Activated T-helper 9 cell treated with anti-CD3 and anti-CD28 coated beads, Interleukin-2, amount 50 U/mL, for 16 hours (primary cell): Measurements from ENCODE around the gene DDX41.

Source experiments
- DNase-seq: peaks from one replicate; pipeline ENCODE4 v3.0.0-alpha.2; 2020; ENCODE audit warnings: low read depth

The DDX41 gene

DNA sequence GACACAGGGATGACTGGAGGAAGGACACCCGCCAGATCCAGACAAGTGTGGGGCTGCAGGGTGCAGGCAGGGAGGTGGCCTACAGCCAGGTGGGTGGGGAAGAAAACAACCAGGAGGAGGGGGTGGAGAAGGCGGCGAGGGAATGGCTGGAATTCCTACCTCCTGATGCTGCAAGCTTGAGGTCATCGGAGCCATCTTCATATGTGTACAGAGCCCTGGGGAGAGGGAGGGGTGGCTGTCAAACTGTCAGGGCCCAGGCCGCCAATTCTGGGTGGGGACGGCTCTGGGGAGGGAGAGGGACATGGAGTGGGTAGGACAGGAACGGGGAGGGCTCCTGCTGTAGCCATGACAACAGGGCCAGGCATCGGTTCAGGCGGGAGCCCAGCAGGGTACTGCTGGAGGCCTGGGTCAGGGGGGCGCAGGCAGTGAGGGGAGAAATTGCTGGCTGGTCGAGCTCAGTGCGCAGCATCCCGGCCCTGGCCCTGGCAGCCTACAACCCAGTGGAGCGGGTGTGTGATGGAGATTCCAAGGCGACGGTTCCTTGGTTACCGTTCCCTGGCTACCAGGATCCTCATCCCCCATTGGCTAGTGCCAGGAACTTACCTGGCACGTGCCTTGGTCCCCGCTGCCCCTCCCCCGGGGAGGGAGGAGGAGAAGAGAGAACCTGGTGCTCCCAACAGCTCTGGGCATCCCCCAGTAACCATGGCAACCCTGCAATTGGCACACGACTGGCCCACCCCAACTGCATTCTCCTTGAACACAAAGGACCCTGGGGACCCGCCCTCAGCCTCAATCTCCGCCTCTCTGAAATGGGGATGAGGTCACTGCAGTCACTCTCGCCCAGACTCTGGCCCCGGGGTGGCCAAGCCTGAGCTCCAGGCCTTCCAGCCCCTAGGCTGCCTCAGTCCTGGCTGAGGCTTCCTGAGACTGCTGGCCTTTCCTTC, 47.8 kb downstream of the DDX41 start:
- DNase-seq: no peak

DNA sequence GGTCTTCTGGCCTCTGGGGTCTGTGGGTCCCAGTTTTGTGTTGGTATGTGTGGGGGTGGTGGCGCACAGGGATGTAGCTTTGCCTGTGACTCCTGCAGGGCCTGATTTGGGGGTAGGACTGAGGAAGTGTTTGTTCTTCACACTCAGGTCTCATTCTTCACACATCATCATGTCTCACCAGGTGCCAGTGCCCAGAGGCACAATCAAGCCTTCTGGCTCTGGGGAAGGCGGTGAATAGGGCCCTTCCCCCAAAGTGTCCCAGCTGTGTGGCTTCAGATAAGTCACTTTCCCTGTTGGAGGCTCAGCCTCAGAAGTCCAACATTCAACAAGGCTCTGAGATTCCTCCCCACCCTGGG, 48.5 kb downstream of the DDX41 start:
- DNase-seq: no peak

DNA sequence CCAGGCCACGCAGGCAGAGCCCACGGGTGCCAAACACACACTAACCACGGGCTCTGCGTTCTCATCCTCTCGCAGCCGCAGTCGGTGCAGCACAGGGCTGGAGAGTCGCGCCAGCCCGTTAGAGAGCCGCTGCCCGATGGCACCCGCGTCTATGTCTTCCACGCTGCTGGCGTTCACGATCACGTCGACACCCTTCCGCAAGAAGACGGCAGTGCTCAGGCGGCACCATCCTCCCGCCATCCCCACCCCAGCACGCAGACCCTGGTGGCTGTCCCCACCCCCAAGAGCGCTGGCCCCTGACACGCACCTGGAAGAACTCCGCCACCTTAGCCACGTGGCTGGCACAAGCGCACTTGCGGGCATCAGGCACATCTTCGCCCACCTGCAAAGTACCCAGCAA, 49.3 kb downstream of the DDX41 start:
- no peak for DNase-seq

DNA sequence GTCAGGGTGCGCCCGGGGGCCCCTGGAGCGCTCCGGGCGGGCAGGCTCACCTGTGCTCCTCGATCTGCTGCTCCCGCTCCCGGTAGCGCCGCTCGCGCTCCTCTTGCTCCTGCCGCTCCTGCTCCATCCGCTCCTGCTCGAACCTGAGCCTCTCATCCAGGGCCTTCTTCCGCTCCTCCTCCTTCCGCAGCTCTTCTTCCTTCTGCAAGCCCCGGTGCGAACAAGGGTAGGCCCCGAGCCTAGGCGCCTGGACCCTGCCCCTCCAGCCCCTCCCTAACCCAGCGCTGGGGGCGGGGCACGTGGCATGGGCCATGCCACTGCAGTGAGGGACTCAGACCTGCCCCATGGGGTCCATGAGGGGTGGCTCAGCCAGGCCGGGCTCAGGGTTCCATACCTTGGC, 49.9 kb downstream of the DDX41 start:
- DNase-seq: no peak

DNA sequence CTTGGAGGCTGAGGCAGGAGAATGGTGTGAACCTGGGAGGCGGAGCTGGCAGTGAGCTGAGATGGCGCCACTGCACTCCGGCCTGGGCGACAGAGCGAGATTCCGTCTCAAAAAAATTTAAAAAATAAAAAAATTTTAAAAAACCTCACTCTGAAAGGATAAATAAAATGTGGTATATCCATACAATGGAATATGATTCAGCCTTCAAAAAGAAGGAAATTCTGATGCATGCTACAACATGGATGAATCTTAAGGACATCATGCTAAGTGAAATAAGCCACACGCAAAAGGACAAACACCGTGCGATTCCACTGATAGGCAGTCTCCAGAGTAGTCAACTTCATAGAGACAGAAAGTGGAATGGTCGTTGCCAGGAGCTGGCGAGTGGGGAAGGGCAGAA, 51.7 kb downstream of the DDX41 start:
- DNase-seq: no peak

DNA sequence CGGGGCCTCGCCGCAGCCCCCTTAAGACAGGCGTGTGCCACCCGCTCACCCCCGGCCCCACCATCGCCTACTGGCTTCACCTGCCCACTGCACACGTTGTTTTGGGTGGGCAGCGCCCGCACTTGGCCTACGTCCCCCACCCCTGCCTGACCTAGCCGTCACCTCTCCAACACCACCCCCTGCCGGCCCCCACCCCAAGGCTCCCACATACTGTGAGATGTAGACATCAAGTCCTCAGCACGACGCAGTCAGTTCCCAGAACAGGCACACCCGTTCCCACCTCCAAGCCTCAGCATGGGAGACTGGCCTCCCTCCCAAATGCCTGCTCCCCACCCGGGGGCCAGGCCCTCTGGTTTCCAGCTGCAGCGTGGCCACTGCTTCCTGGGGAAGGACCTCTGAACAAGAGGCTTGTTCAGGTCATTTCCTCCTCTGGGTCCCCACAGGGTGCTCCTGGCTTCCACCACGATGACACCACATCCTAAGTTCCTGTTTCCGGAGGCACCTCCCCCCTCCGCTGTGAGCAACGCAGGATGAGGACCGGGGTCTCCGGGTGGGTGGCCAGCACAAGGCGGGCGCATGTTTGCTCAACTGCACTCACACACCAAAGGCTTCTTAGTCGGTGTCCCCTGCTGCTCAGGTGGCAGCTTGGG, 54.6 kb downstream of the DDX41 start:
- no peak for DNase-seq
